PC-3 (cell line): ENCODE results near the gene ITPRID2. TPM values are rescaled to one million over a fixed set of nuclear protein-coding genes. Genes with fewer than 3 reads are reported as not detected.

ENCODE experiments used
- ATAC-seq: fragments of 200-7000 bp; cut with Tn5 transposase; 2 replicates; pipeline ENCODE4 v1.9.1; 2020; ENCODE audit warnings: mild to moderate bottlenecking, moderate library complexity
- BruUV-seq: library from RNA; stranded (reverse); fragments of 400-500 nt; replicated peaks from 2 replicates; lab custom pipeline; 2021; lab: Mats Ljungman, UMichigan
- CTCF ChIA-PET: fragments of 300-600 bp; sonication (Branson Sonifier 250); formaldehyde crosslinking; loops from one replicate; lab custom pipeline; 2022; ENCODE audit warnings: antibody characterized with exemption; lab: Charles Lee
- POLR2A ChIA-PET: fragments of 300-600 bp; sonication (Branson Sonifier 250); formaldehyde crosslinking; loops from one replicate; lab custom pipeline; 2022; ENCODE audit warnings: antibody characterized with exemption; ENCODE audit not compliant: unreplicated experiment; lab: Charles Lee
- DNase-seq: peaks from one replicate; pipeline ENCODE4 v3.0.0-alpha.2; 2015
- H2AFZ ChIP-seq: fragments of 300-600 bp; sonication (generic); 2 replicates; pipeline ENCODE4 v1.6.0; 2016; ENCODE audit warnings: antibody characterized with exemption, low read length
- H3F3A ChIP-seq: fragments of 300-600 bp; sonication (generic); one replicate; pipeline ENCODE4 v1.6.0; 2017; ENCODE audit warnings: antibody characterized with exemption, low read length, control low read depth, mild to moderate bottlenecking; ENCODE audit not compliant: unreplicated experiment
- H3K27ac ChIP-seq: fragments of 300-600 bp; sonication (generic); 2 replicates; pipeline ENCODE4 v1.5.1; 2016; ENCODE audit warnings: mild to moderate bottlenecking, low read length
- H3K27me3 ChIP-seq: fragments of 300-600 bp; sonication (generic); 2 replicates; pipeline ENCODE4 v1.6.1; 2016; ENCODE audit warnings: low read length, mixed read lengths
- H3K36me3 ChIP-seq: fragments of 300-600 bp; sonication (generic); 2 replicates; pipeline ENCODE4 v1.6.1; 2016; ENCODE audit warnings: low read depth, mixed run types, low read length, mixed read lengths
- H3K4me1 ChIP-seq: fragments of 300-600 bp; sonication (generic); 2 replicates; pipeline ENCODE4 v1.5.1; 2016; ENCODE audit warnings: low read length; ENCODE audit not compliant: insufficient read depth
- H3K4me2 ChIP-seq: fragments of 300-600 bp; sonication (generic); 2 replicates; pipeline ENCODE4 v1.6.0; 2016; ENCODE audit warnings: low read length
- H3K4me3 ChIP-seq: fragments of 300-600 bp; sonication (generic); 2 replicates; pipeline ENCODE4 v1.5.1; 2016; ENCODE audit warnings: mild to moderate bottlenecking, low read length, mixed read lengths
- H3K79me2 ChIP-seq: fragments of 300-600 bp; sonication (generic); 2 replicates; pipeline ENCODE4 v1.6.1; 2017; ENCODE audit warnings: low read length, mixed read lengths
- H3K9ac ChIP-seq: fragments of 300-600 bp; sonication (generic); 2 replicates; pipeline ENCODE4 v1.6.0; 2016; ENCODE audit warnings: mild to moderate bottlenecking, low read length
- H3K9me2 ChIP-seq: fragments of 300-600 bp; sonication (generic); replicated peaks from 2 replicates; pipeline ENCODE4 v1.6.1; 2016; ENCODE audit warnings: mixed run types, low read length, mixed read lengths
- H3K9me3 ChIP-seq: fragments of 300-600 bp; sonication (generic); 2 replicates; pipeline ENCODE4 v1.6.1; 2016; ENCODE audit warnings: low read length, mixed read lengths
- H4K20me1 ChIP-seq: fragments of 300-600 bp; sonication (generic); 2 replicates; pipeline ENCODE4 v1.6.1; 2016; ENCODE audit warnings: low read length, mixed read lengths
- CTCF ChIP-seq: fragments of 300-600 bp; sonication (generic); conservative IDR thresholded peaks from 2 replicates; pipeline ENCODE4 v1.5.1; 2017; ENCODE audit warnings: antibody characterized with exemption, low read depth, mild to moderate bottlenecking, low read length
- EZH2 ChIP-seq: fragments of 300-600 bp; sonication (generic); IDR thresholded peaks from one replicate; pipeline ENCODE4 v1.6.1; 2017; ENCODE audit warnings: antibody characterized with exemption, mild to moderate bottlenecking, low read length; ENCODE audit not compliant: unreplicated experiment
- EZH2phosphoT487 ChIP-seq: fragments of 300-600 bp; sonication (generic); IDR thresholded peaks from 2 replicates; pipeline ENCODE4 v1.6.1; 2018; ENCODE audit warnings: mild to moderate bottlenecking, antibody characterized with exemption, low read length, borderline replicate concordance
- intact Hi-C: fragments of 100-400 bp; cut with micrococcal nuclease; formaldehyde crosslinking; loops from 2 replicates; pipeline ENCODE4 v1.9.0; 2023
- total RNA-seq: library from RNA; depleted of rRNA; stranded (reverse); fragments of >200 nt; gene quantifications from 2 replicates; pipeline ENCODE4 v1.2.3, GENCODE V29; 2014

The ITPRID2 gene
- total RNA-seq, 1 experiment from 2014 or later: 113 TPM

GRCh38 chr2:181861379-181861778, 30.2 kb upstream of the ITPRID2 start:
- H3K27ac ChIP-seq: no peak overlapping the region
- no peak for ATAC-seq

GRCh38 chr2:181862583-181863281, 28.8 kb upstream of the ITPRID2 start:
- H4K20me1 ChIP-seq: no peaks in the 10 kb centered on the region
- ChIA-PET POLR2A (interaction anchor here (0.7 kb wide), 1 partner anchor 142 kb away, joined by 4 read pairs; no protein-coding TSS in a partner anchor), CTCF (no interaction called here)
- intact Hi-C loops: no loop called here
- H3K9ac ChIP-seq: no peak overlapping the region
- TF ChIP-seq EZH2phosphoT487 (no peak), EZH2 (no peak), CTCF (no peak)
- H3K27me3 ChIP-seq: no peaks in the 10 kb centered on the region
- no peak for ATAC-seq
- H2AFZ ChIP-seq: no peak overlapping the region
- DNase-seq: no peak
- no peaks in the 10 kb centered on the region for H3K9me3 ChIP-seq
- H3F3A ChIP-seq: no peaks in the 10 kb centered on the region
- no peak overlapping the region for H3K4me2 ChIP-seq
- H3K36me3 ChIP-seq: no peaks in the 10 kb centered on the region
- H3K4me1 ChIP-seq: peaks cover 11% of the 10 kb centered on the region
- no peaks in the 10 kb centered on the region for H3K79me2 ChIP-seq
- H3K9me2 ChIP-seq: no peaks in the 10 kb centered on the region
- H3K27ac ChIP-seq: no peak overlapping the region
- BruUV-seq: no TSS peak
- no peak overlapping the region for H3K4me3 ChIP-seq

More at GRCh38 chr2:181861379-181861778, 30.2 kb upstream of the ITPRID2 start:
- peaks cover 19% of the 10 kb centered on the region for H3K4me1 ChIP-seq
- H3K27me3 ChIP-seq: no peaks in the 10 kb centered on the region
- no peaks in the 10 kb centered on the region for H3K36me3 ChIP-seq
- H4K20me1 ChIP-seq: no peaks in the 10 kb centered on the region
- intact Hi-C loops: no loop called here
- no peaks in the 10 kb centered on the region for H3K79me2 ChIP-seq
- no peak overlapping the region for H3K4me2 ChIP-seq
- CTCF ChIA-PET: no interaction called here
- POLR2A ChIA-PET: interaction anchor here (0.5 kb wide), 1 partner anchor 29 kb away, joined by 3 read pairs; no protein-coding TSS in a partner anchor
- no peaks in the 10 kb centered on the region for H3F3A ChIP-seq
- no peaks in the 10 kb centered on the region for H3K9me2 ChIP-seq
- H3K4me3 ChIP-seq: no peak overlapping the region
- no peaks in the 10 kb centered on the region for H3K9me3 ChIP-seq
- H2AFZ ChIP-seq: 0 out of 2 replicates have a peak overlapping the region, but pooled peaks have one; percentile 30
- no peak overlapping the region for H3K9ac ChIP-seq
- DNase-seq: no peak
- BruUV-seq: no TSS peak
- TF ChIP-seq CTCF: no peak
- no peak for TF ChIP-seq EZH2phosphoT487
- no peak for TF ChIP-seq EZH2

DNA sequence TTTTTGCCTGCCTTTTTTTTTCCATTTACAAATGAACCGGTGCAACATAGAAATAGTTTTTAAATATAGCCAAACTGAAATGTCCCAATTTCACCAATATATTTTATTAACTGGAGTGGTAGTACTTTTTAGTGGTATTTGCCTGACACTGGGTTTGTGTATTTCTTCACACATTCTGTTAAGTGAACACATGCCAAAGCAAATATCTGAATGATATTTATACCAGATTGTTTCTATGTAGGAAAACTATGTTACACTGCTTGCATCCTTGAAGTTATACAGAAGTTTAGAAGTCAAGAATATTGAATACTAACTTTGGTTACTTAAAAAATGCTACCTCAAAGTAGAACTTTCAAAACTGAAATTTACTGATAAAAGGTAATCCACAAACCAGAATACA, 19.4 kb upstream of the ITPRID2 start:
- no peak overlapping the region for H3K27ac ChIP-seq
- DNase-seq (no peak), ATAC-seq (no peak)
- H3K9me3 ChIP-seq: no peaks in the 10 kb centered on the region
- no peak overlapping the region for H3K9ac ChIP-seq
- CTCF ChIA-PET: no interaction called here
- H4K20me1 ChIP-seq: no peaks in the 10 kb centered on the region
- POLR2A ChIA-PET: no interaction called here
- H3K4me1 ChIP-seq: peaks cover 11% of the 10 kb centered on the region
- H3K36me3 ChIP-seq: no peaks in the 10 kb centered on the region
- peaks cover 5% of the 10 kb centered on the region for H3F3A ChIP-seq
- no peaks in the 10 kb centered on the region for H3K79me2 ChIP-seq
- no peaks in the 10 kb centered on the region for H3K27me3 ChIP-seq
- no TSS peak for BruUV-seq
- H3K4me2 ChIP-seq: no peak overlapping the region
- intact Hi-C loops: no loop called here
- no peak overlapping the region for H2AFZ ChIP-seq
- TF ChIP-seq EZH2 (no peak), EZH2phosphoT487 (no peak), CTCF (no peak)
- no peaks in the 10 kb centered on the region for H3K9me2 ChIP-seq
- H3K4me3 ChIP-seq: no peak overlapping the region
